ENCODE results near the gene TMEM270.
"Not testable (repeated sequence)": the region's sequence is repeated elsewhere in the genome, so short reads cannot be mapped to it uniquely, and the experiment has no call there.

DNA sequence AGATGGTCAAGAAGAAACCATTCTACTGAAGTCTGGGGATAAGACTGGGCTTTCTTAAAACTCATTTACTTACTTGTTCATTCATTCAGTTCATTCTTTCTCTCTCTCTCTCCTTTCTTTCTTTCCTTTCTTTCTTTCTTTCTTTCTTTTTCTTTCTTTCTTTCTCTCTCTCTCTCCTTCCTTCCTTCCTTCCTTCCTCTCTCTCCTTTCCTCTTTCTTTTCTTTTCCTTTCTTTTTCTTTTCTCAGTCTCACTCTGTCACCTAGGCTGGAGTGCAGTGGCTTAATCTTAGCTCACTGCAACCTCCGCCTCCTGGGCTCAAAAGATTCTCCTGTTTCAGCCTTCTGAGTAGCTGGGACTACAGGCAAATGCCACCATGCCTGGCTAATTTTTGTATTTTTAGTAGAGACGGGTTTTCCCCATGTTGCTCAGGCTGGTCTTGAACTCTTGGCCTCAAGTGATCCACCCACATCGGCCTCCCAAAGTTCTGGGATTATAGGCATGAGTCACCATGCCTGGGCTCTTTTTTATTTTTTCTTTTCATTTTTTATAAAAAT, 24.0 kb downstream of the TMEM270 start:
- not testable (repeated sequence) for TF ChIP-seq SUZ12 (IDR thresholded peaks at IDR 0.05; ENCODE audit: low read length); CTCF (IDR thresholded peaks at IDR 0.05; ENCODE audit: control extremely low read depth in 1 of 3, insufficient read depth in 1 of 3, low read depth in 1 of 3, low read length in 3 of 3); POLR2A (IDR thresholded peaks at IDR 0.05; ENCODE audit: control extremely low read depth in 1 of 2, low read depth in 2 of 2, low read length in 2 of 2); RFX5 (IDR thresholded peaks at IDR 0.05; ENCODE audit: borderline replicate concordance, low read depth, low read length); PHF8 (conservative IDR thresholded peaks at IDR 0.05; ENCODE audit: low read depth, low read length); GABPA (IDR thresholded peaks at IDR 0.05; ENCODE audit: borderline replicate concordance, insufficient read depth, low read length); POLR2AphosphoS5 (IDR thresholded peaks at IDR 0.05; ENCODE audit: low read depth, low read length); TAF1 (IDR thresholded peaks at IDR 0.05; ENCODE audit: low read depth, low read length); TAF7 (optimal IDR thresholded peaks at IDR 0.05; ENCODE audit: borderline replicate concordance, low read depth, low read length); EGR1 (IDR thresholded peaks at IDR 0.05; ENCODE audit: borderline replicate concordance, low read depth, low read length); TBP (IDR thresholded peaks at IDR 0.05; ENCODE audit: low read depth, low read length)
- TF ChIP-seq, protein P1, sequence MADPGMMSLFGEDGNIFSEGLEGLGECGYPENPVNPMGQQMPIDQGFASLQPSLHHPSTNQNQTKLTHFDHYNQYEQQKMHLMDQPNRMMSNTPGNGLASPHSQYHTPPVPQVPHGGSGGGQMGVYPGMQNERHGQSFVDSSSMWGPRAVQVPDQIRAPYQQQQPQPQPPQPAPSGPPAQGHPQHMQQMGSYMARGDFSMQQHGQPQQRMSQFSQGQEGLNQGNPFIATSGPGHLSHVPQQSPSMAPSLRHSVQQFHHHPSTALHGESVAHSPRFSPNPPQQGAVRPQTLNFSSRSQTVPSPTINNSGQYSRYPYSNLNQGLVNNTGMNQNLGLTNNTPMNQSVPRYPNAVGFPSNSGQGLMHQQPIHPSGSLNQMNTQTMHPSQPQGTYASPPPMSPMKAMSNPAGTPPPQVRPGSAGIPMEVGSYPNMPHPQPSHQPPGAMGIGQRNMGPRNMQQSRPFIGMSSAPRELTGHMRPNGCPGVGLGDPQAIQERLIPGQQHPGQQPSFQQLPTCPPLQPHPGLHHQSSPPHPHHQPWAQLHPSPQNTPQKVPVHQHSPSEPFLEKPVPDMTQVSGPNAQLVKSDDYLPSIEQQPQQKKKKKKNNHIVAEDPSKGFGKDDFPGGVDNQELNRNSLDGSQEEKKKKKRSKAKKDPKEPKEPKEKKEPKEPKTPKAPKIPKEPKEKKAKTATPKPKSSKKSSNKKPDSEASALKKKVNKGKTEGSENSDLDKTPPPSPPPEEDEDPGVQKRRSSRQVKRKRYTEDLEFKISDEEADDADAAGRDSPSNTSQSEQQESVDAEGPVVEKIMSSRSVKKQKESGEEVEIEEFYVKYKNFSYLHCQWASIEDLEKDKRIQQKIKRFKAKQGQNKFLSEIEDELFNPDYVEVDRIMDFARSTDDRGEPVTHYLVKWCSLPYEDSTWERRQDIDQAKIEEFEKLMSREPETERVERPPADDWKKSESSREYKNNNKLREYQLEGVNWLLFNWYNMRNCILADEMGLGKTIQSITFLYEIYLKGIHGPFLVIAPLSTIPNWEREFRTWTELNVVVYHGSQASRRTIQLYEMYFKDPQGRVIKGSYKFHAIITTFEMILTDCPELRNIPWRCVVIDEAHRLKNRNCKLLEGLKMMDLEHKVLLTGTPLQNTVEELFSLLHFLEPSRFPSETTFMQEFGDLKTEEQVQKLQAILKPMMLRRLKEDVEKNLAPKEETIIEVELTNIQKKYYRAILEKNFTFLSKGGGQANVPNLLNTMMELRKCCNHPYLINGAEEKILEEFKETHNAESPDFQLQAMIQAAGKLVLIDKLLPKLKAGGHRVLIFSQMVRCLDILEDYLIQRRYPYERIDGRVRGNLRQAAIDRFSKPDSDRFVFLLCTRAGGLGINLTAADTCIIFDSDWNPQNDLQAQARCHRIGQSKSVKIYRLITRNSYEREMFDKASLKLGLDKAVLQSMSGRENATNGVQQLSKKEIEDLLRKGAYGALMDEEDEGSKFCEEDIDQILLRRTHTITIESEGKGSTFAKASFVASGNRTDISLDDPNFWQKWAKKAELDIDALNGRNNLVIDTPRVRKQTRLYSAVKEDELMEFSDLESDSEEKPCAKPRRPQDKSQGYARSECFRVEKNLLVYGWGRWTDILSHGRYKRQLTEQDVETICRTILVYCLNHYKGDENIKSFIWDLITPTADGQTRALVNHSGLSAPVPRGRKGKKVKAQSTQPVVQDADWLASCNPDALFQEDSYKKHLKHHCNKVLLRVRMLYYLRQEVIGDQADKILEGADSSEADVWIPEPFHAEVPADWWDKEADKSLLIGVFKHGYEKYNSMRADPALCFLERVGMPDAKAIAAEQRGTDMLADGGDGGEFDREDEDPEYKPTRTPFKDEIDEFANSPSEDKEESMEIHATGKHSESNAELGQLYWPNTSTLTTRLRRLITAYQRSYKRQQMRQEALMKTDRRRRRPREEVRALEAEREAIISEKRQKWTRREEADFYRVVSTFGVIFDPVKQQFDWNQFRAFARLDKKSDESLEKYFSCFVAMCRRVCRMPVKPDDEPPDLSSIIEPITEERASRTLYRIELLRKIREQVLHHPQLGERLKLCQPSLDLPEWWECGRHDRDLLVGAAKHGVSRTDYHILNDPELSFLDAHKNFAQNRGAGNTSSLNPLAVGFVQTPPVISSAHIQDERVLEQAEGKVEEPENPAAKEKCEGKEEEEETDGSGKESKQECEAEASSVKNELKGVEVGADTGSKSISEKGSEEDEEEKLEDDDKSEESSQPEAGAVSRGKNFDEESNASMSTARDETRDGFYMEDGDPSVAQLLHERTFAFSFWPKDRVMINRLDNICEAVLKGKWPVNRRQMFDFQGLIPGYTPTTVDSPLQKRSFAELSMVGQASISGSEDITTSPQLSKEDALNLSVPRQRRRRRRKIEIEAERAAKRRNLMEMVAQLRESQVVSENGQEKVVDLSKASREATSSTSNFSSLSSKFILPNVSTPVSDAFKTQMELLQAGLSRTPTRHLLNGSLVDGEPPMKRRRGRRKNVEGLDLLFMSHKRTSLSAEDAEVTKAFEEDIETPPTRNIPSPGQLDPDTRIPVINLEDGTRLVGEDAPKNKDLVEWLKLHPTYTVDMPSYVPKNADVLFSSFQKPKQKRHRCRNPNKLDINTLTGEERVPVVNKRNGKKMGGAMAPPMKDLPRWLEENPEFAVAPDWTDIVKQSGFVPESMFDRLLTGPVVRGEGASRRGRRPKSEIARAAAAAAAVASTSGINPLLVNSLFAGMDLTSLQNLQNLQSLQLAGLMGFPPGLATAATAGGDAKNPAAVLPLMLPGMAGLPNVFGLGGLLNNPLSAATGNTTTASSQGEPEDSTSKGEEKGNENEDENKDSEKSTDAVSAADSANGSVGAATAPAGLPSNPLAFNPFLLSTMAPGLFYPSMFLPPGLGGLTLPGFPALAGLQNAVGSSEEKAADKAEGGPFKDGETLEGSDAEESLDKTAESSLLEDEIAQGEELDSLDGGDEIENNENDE (IDR thresholded peaks at IDR 0.05; ENCODE audit: insufficient replicate concordance, low read length), result not testable (repeated sequence)
